ENCODE results near the gene KRT1.
"Not testable (repeated sequence)": the region's sequence is repeated elsewhere in the genome, so short reads cannot be mapped to it uniquely, and the experiment has no call there.

DNA sequence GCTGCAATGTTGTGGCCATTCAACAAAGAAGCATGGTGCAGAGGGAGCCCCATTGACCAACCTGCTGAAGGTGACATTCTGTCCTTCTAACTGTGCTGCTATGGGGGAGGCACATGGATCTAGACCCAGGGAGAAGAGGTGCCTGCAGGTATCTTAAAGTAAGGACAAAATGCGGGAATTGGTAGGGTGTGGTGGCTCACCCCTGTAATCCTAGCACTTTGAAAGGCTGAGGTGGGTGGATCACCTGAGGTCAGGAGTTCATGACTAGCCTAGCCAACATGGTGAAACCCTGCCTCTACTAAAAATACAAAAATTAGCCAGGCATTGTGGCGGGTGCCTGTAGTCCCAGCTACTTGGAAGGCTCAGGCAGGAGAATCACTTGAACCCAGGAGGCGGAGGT lies 10.3 kb downstream of the KRT1 start:
- TF ChIP-seq, protein P1, sequence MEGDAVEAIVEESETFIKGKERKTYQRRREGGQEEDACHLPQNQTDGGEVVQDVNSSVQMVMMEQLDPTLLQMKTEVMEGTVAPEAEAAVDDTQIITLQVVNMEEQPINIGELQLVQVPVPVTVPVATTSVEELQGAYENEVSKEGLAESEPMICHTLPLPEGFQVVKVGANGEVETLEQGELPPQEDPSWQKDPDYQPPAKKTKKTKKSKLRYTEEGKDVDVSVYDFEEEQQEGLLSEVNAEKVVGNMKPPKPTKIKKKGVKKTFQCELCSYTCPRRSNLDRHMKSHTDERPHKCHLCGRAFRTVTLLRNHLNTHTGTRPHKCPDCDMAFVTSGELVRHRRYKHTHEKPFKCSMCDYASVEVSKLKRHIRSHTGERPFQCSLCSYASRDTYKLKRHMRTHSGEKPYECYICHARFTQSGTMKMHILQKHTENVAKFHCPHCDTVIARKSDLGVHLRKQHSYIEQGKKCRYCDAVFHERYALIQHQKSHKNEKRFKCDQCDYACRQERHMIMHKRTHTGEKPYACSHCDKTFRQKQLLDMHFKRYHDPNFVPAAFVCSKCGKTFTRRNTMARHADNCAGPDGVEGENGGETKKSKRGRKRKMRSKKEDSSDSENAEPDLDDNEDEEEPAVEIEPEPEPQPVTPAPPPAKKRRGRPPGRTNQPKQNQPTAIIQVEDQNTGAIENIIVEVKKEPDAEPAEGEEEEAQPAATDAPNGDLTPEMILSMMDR (IDR thresholded peaks at IDR 0.05; ENCODE audit: poor library complexity), result not testable (repeated sequence)
- not testable (repeated sequence) for TF ChIP-seq EZH2phosphoT487 (IDR thresholded peaks at IDR 0.05; ENCODE audit: low read depth, severe bottlenecking, unreplicated experiment); EZH2 (IDR thresholded peaks at IDR 0.05; ENCODE audit: borderline replicate concordance)
